Measurements from ENCODE around the gene LSM2.
A peak's percentile ranks its signal among the peaks of the same experiment; 100 is the strongest.

Gene LSM2

DNA sequence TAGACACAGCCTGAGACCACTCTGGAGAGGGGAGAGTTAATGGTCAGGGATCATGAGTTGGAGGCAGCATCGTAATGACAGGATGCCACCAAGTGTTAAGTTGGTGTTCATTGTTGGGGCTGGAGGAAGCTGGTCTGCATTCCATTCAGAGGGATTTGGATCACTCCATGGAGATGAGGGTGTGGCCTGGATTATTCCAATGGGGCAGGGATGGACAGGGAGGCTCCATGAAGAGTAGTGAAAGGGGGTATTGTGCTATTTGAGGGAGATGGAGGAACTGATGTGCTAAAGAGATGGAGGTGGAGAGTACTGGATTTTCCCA, 43.2 kb downstream of the LSM2 start:
- ATAC-seq, result no peak
- no peak for DNase-seq (ENCODE audit: low spot score in 2 of 2)
- H3K36me3 Mint-ChIP-seq, result peaks cover 22% of the 10 kb centered on the region
- no peaks in the 10 kb centered on the region for H3K9me3 Mint-ChIP-seq
- no peak overlapping the region for H3K4me3 Mint-ChIP-seq
- peak overlapping the region; percentile 88 for H3K27ac Mint-ChIP-seq
- H3K4me1 Mint-ChIP-seq, result peaks cover 27% of the 10 kb centered on the region

GRCh38 chr6:31762878-31763618, 43.7 kb downstream of the LSM2 start:
- H3K4me3 Mint-ChIP-seq, result no peak overlapping the region
- peaks cover 22% of the 10 kb centered on the region for H3K36me3 Mint-ChIP-seq
- peaks cover 25% of the 10 kb centered on the region for H3K4me1 Mint-ChIP-seq
- H3K9me3 Mint-ChIP-seq, result no peaks in the 10 kb centered on the region
- DNase-seq (ENCODE audit: low spot score in 2 of 2) (no peak), ATAC-seq (no peak)
- peak overlapping the region; percentile 88 for H3K27ac Mint-ChIP-seq

GRCh38 chr6:31762356-31762755, 44.4 kb downstream of the LSM2 start, which contains the start of gene SAPCD1:
TSS of gene SAPCD1 (plus strand) at chr6:31762656. CDS start at chr6:31763055, 399 bp downstream.
- H3K9me3 Mint-ChIP-seq, result no peaks in the 10 kb centered on the region
- no peak for DNase-seq (ENCODE audit: low spot score in 2 of 2)
- peaks cover 18% of the 10 kb centered on the region for H3K4me1 Mint-ChIP-seq
- peaks cover 22% of the 10 kb centered on the region for H3K36me3 Mint-ChIP-seq
- no peak for ATAC-seq
- H3K4me3 Mint-ChIP-seq, result no peak within 1 kb of the TSS
- H3K27ac Mint-ChIP-seq, result peak within 1 kb of the TSS; percentile 88

DNA sequence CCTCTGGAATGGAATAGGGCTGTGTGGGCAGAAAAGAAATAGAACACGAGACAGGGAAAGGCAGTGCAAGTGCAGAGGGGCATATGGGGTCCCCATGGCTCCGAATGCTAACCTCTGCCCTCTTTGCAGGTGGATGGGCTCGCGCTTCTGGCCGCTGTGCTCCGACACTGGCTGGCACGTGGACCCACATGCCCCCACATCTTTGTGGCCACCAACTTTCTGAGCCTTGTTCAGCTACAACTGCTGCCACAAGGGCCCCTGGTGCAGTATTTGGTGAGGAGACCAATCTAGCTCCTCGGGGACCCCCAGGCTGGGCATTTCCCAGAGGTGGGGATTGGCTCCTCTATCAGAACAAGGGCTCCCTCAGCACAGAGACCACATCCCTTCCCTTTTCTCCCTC, 45.4 kb downstream of the LSM2 start:
- DNase-seq (ENCODE audit: low spot score in 2 of 2) (no peak), ATAC-seq (no peak)
- H3K9me3 Mint-ChIP-seq, result no peaks in the 10 kb centered on the region
- peaks cover 22% of the 10 kb centered on the region for H3K36me3 Mint-ChIP-seq
- H3K4me1 Mint-ChIP-seq, result peaks cover 17% of the 10 kb centered on the region
- H3K4me3 Mint-ChIP-seq, result no peak overlapping the region
- H3K27ac Mint-ChIP-seq, result no peak overlapping the region

DNA sequence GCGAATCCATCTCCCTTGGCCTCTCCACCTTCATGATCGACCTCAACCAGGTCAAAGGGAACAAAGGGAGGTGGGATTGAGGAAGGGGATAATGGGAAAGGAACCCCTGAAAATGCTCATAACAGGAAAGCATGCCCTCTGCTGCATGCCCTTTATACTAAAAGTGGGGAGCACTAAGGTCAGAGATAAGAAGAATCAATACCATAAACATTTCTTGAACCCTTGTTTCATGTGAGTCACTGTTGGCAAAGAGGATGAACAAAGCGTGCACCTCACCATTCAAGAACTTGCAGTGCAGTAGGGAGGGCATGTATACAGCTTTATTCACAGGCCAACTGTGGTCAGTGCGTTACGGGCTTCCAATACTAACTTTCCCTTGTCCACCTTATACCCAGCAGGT, 46.0 kb downstream of the LSM2 start:
- peaks cover 22% of the 10 kb centered on the region for H3K36me3 Mint-ChIP-seq
- peaks cover 17% of the 10 kb centered on the region for H3K4me1 Mint-ChIP-seq
- DNase-seq (ENCODE audit: low spot score in 2 of 2) (no peak), ATAC-seq (no peak)
- H3K9me3 Mint-ChIP-seq, result no peaks in the 10 kb centered on the region
- H3K27ac Mint-ChIP-seq, result no peak overlapping the region
- no peak overlapping the region for H3K4me3 Mint-ChIP-seq

DNA sequence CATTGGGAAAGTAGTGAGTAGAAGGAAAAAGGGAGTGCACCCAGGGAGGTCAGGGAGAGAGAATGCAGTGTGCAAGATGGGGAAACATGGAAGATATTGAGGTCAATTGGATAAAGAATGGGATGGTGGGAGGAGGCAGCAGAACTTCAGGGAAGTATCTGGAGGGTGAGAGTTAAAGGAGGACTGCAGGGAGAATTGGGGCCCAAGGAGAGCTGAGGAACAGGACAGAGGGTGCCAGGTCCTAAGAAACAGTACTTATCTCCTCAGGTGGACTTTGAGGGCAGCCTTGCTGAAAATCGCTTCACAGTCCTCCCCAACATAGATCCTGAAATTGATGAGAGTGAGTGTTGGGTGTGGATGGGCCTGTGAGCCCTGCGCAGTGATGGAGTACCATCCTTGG, 48.5 kb downstream of the LSM2 start:
- ATAC-seq, result no peak
- peaks cover 7% of the 10 kb centered on the region for H3K4me1 Mint-ChIP-seq
- DNase-seq (ENCODE audit: low spot score in 2 of 2), result no peak
- H3K9me3 Mint-ChIP-seq, result no peaks in the 10 kb centered on the region
- no peak overlapping the region for H3K4me3 Mint-ChIP-seq
- H3K36me3 Mint-ChIP-seq, result peaks cover 30% of the 10 kb centered on the region
- H3K27ac Mint-ChIP-seq, result no peak overlapping the region

- DNase-seq (ENCODE audit: low spot score in 2 of 2) (no peak), ATAC-seq (peak; percentile 44)
- Mint-ChIP-seq H3K9me3 (no peaks in the 10 kb centered on the region), H3K36me3 (peaks cover 18% of the 10 kb centered on the region), H3K4me1 (no peaks in the 10 kb centered on the region), H3K4me3 (no peak overlapping the region), H3K27ac (no peak overlapping the region)
These were observed 53.9 kb downstream of the LSM2 start for GRCh38 chr6:31752739-31753319.

GRCh38 chr6:31750411-31751022, 56.2 kb downstream of the LSM2 start:
- no peaks in the 10 kb centered on the region for H3K9me3 Mint-ChIP-seq
- DNase-seq (ENCODE audit: low spot score in 2 of 2) (no peak), ATAC-seq (no peak)
- no peaks in the 10 kb centered on the region for H3K4me1 Mint-ChIP-seq
- no peak overlapping the region for H3K4me3 Mint-ChIP-seq
- no peak overlapping the region for H3K27ac Mint-ChIP-seq
- H3K36me3 Mint-ChIP-seq, result peaks cover 40% of the 10 kb centered on the region

DNA sequence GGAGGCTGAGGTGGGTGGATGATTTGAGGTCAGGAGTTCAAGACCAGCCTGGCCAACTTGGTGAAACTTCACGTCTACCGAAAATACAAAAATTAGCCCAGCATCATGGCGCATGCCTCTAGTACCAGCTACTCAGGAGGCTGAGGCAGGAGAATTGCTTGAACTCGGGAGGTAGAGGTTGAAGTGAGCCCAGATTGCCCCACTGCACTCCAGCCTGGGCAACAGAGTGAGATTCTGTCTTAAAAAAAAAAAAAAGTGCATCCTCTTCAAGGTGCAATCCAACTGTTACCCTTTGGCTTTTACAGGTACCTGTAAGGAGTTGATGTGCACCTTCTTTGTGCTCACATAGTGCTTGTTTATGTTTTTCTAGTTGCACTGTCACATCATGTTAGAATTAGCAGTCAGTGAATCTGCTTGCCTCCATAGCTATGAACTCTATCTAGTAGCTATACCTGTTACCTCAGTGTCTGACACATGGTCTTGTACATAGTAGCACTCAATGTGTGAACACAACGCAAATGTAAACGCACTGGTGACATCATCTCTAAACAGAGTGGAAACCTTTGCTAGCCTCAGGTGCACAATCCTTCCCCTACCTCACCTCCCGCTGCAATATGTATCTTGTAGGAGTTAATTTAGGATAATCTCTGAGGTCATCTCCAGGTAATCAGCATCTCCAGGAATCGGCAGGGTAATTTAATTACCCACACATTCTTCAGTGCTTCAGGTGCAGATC, 57.3 kb downstream of the LSM2 start:
- DNase-seq (ENCODE audit: low spot score in 2 of 2) (no peak), ATAC-seq (no peak)
- no peaks in the 10 kb centered on the region for H3K4me1 Mint-ChIP-seq
- no peak overlapping the region for H3K27ac Mint-ChIP-seq
- peaks cover 50% of the 10 kb centered on the region for H3K36me3 Mint-ChIP-seq
- H3K9me3 Mint-ChIP-seq, result no peaks in the 10 kb centered on the region
- H3K4me3 Mint-ChIP-seq, result no peak overlapping the region

Measured in stimulated activated effector memory CD8-positive, alpha-beta T cell treated with anti-CD3 and anti-CD28 coated beads, Interleukin-12 subunit alpha, Interleukin-12 subunit beta, amount 100 ng/mL, for 72 hours (primary cell).